Loucy (cell line): Measurements from ENCODE around the gene PRDM5.

Experiments
- H2AFZ ChIP-seq: fragments of 200-600 bp; sonication (generic); 2 replicates; pipeline ENCODE4 v1.6.0; 2016; ENCODE audit warnings: antibody characterized with exemption, mild to moderate bottlenecking, low read length, moderate library complexity
- H3F3A ChIP-seq: fragments of 200-600 bp; 2 replicates; pipeline ENCODE4 v1.6.0; 2016; ENCODE audit warnings: antibody characterized with exemption, low read depth, mild to moderate bottlenecking
- H3K27me3 ChIP-seq: fragments of 200-600 bp; sonication (generic); 2 replicates; pipeline ENCODE4 v1.6.1; 2014; ENCODE audit warnings: low read length, mild to moderate bottlenecking; ENCODE audit not compliant: insufficient read depth, poor library complexity, severe bottlenecking
- H3K36me3 ChIP-seq: fragments of 200-600 bp; sonication (generic); 2 replicates; pipeline ENCODE4 v1.6.1; 2016; ENCODE audit warnings: low read length; ENCODE audit not compliant: insufficient read depth
- H3K4me1 ChIP-seq: fragments of 200-600 bp; sonication (generic); 2 replicates; pipeline ENCODE4 v1.5.1; 2014; ENCODE audit warnings: low read length, mild to moderate bottlenecking; ENCODE audit not compliant: insufficient read depth, poor library complexity, severe bottlenecking
- H3K4me2 ChIP-seq: fragments of 200-600 bp; sonication (generic); 2 replicates; pipeline ENCODE4 v1.6.0; 2014; ENCODE audit warnings: antibody characterized with exemption, low read length, low read depth, mild to moderate bottlenecking; ENCODE audit not compliant: poor library complexity, severe bottlenecking
- H3K4me3 ChIP-seq: fragments of 200-600 bp; sonication (generic); 2 replicates; pipeline ENCODE4 v1.5.1; 2014; ENCODE audit warnings: low read length, mild to moderate bottlenecking, mixed read lengths; ENCODE audit not compliant: poor library complexity, severe bottlenecking
- H3K79me2 ChIP-seq: fragments of 200-600 bp; sonication (generic); 2 replicates; pipeline ENCODE4 v1.6.1; 2014; ENCODE audit warnings: low read length; ENCODE audit not compliant: insufficient read depth
- H3K9ac ChIP-seq: fragments of 200-600 bp; sonication (generic); 2 replicates; pipeline ENCODE4 v1.6.0; 2014; ENCODE audit warnings: mild to moderate bottlenecking, low read depth, low read length, moderate library complexity; ENCODE audit not compliant: poor library complexity, severe bottlenecking
- H3K9me2 ChIP-seq: fragments of 200-600 bp; sonication (generic); replicated peaks from 2 replicates; pipeline ENCODE4 v1.6.1; 2016; ENCODE audit warnings: low read depth, low read length, mixed read lengths
- H3K9me3 ChIP-seq: fragments of 200-600 bp; sonication (generic); 2 replicates; pipeline ENCODE4 v1.6.1; 2014; ENCODE audit warnings: mild to moderate bottlenecking, antibody characterized with exemption, low read length, low read depth; ENCODE audit not compliant: insufficient read depth
- H4K20me1 ChIP-seq: fragments of 200-600 bp; sonication (generic); 2 replicates; pipeline ENCODE4 v1.6.0; 2014; ENCODE audit warnings: antibody characterized with exemption, low read length, mild to moderate bottlenecking; ENCODE audit not compliant: insufficient read depth, poor library complexity, severe bottlenecking
- EZH2phosphoT487 ChIP-seq: fragments of 200-600 bp; IDR thresholded peaks from 2 replicates; pipeline ENCODE4 v1.6.1; 2018; ENCODE audit warnings: antibody characterized with exemption, mild to moderate bottlenecking, moderate library complexity, borderline replicate concordance
- TF ChIP-seq, protein P1 (sequence below): fragments of 200-600 bp; sonication (generic); conservative IDR thresholded peaks from 2 replicates; pipeline ENCODE4 v1.5.1; 2014; ENCODE audit warnings: mild to moderate bottlenecking, antibody characterized with exemption, low read length

Gene PRDM5

DNA sequence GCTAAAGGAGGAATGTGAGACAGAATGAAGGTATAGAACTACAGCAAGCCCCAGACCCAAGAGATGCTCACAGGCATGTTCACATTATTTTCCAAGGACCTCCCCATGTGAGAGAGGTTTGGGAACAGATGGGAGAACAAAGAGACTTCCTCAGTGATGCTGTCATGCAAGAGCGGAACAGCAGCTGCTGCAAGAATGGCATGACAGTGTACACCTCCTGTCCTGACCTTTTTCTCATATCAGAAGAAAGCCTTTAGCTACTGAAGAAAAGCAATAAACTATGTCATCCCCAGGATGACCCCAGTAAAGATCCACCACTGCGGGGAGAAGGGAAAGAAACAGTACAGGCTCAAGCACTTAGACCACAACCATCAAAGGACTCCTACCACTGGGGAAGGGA is 7.2 kb downstream of the PRDM5 start:
- no peaks in the 10 kb centered on the region for H3K79me2 ChIP-seq

DNA sequence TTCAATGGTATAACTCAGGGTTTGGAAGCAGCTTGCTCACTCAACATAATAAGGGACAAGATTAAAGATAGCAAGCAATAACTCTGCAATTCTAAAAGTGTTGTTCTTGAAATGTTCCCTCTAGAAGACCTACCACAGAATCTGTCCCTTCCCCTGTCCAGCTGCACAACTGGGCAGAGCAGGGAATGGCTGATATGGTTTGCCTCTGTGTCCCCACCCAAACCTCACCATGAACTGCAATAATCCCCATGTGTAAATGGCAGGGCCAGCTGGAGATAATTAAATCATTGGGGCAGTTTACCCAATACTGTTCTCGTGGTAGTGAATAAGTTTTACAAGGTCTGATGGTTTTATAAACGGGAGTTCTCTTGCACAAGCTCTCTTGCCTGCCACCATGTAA is 19.1 kb downstream of the PRDM5 start:
- TF ChIP-seq, protein P1, sequence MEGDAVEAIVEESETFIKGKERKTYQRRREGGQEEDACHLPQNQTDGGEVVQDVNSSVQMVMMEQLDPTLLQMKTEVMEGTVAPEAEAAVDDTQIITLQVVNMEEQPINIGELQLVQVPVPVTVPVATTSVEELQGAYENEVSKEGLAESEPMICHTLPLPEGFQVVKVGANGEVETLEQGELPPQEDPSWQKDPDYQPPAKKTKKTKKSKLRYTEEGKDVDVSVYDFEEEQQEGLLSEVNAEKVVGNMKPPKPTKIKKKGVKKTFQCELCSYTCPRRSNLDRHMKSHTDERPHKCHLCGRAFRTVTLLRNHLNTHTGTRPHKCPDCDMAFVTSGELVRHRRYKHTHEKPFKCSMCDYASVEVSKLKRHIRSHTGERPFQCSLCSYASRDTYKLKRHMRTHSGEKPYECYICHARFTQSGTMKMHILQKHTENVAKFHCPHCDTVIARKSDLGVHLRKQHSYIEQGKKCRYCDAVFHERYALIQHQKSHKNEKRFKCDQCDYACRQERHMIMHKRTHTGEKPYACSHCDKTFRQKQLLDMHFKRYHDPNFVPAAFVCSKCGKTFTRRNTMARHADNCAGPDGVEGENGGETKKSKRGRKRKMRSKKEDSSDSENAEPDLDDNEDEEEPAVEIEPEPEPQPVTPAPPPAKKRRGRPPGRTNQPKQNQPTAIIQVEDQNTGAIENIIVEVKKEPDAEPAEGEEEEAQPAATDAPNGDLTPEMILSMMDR = no peak
- no peak for TF ChIP-seq EZH2phosphoT487
- Histone ChIP-seq H3K4me2 (no peak overlapping the region), H3K4me3 (no peak overlapping the region), H3K9ac (no peak overlapping the region), H3K4me1 (no peaks in the 10 kb centered on the region), H2AFZ (no peak overlapping the region), H4K20me1 (no peaks in the 10 kb centered on the region), H3K27me3 (no peaks in the 10 kb centered on the region), H3K79me2 (no peaks in the 10 kb centered on the region), H3K9me3 (no peaks in the 10 kb centered on the region), H3F3A (no peaks in the 10 kb centered on the region), H3K36me3 (no peaks in the 10 kb centered on the region), H3K9me2 (no peaks in the 10 kb centered on the region)

More for the DNA sequence above, 7.2 kb downstream of the PRDM5 start:
- no peaks in the 10 kb centered on the region for H3K36me3 ChIP-seq
- H3K9me2 ChIP-seq = no peaks in the 10 kb centered on the region
- no peak overlapping the region for H2AFZ ChIP-seq
- TF ChIP-seq EZH2phosphoT487 = no peak
- TF ChIP-seq, protein P1 = no peak
- no peak overlapping the region for H3K9ac ChIP-seq
- no peaks in the 10 kb centered on the region for H3K4me1 ChIP-seq
- H3K4me2 ChIP-seq = no peak overlapping the region
- H3K4me3 ChIP-seq = no peak overlapping the region
- H3K9me3 ChIP-seq = no peaks in the 10 kb centered on the region
- no peaks in the 10 kb centered on the region for H3F3A ChIP-seq
- no peaks in the 10 kb centered on the region for H3K27me3 ChIP-seq
- no peaks in the 10 kb centered on the region for H4K20me1 ChIP-seq

DNA sequence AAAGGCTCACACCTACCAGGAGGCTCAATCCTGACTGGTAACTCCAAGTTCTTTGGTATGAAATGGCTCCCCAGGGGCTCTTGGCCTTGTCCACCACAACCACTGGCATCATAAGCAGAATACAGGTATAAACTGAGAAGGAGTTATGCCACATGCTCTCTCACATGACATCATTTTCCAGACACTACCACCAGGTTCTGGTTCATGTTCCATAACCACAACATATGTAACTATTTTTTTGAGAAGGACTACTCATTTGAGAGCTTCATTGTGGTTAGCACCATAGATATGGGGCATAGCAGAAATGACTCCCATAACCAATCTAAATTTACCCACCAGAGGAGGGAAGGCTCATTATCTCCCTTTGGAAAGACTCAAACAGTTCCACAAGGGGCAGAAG is 19.6 kb downstream of the PRDM5 start:
- H3K9me3 ChIP-seq = no peaks in the 10 kb centered on the region
- TF ChIP-seq, protein P1 = no peak
- TF ChIP-seq EZH2phosphoT487 = no peak

More for the DNA sequence above, 19.6 kb downstream of the PRDM5 start:
- no peaks in the 10 kb centered on the region for H3K27me3 ChIP-seq
- no peaks in the 10 kb centered on the region for H4K20me1 ChIP-seq
- no peaks in the 10 kb centered on the region for H3K36me3 ChIP-seq
- H3K4me1 ChIP-seq = no peaks in the 10 kb centered on the region
- no peaks in the 10 kb centered on the region for H3K79me2 ChIP-seq
- H3K4me3 ChIP-seq = no peak overlapping the region
- H3K4me2 ChIP-seq = no peak overlapping the region
- H3K9me2 ChIP-seq = no peaks in the 10 kb centered on the region
- no peak overlapping the region for H3K9ac ChIP-seq
- H2AFZ ChIP-seq = no peak overlapping the region
- H3F3A ChIP-seq = no peaks in the 10 kb centered on the region
